SIG-M5 (cell line): Measurements from ENCODE around the gene MESD.
"Not testable (repeated sequence)": the region's sequence is repeated elsewhere in the genome, so short reads cannot be mapped to it uniquely, and the experiment has no call there.

Experiments used
- DNase-seq: peaks from one replicate; lab custom pipeline; 2025; lab: John Stamatoyannopoulos, UW

Gene MESD

GRCh38 chr15:80989081-80989517 is 520 bp downstream of the MESD start:
- no peak for DNase-seq

- no peak for DNase-seq
Observed at GRCh38 chr15:80988148-80988796, 1.3 kb downstream of the MESD start.

GRCh38 chr15:80986487-80986886 is 3.1 kb downstream of the MESD start:
- DNase-seq: no peak

GRCh38 chr15:80985981-80986380 is 3.6 kb downstream of the MESD start:
- no peak for DNase-seq

- DNase-seq: peak; percentile 54
Observed at GRCh38 chr15:80984856-80985255, 4.8 kb downstream of the MESD start.

GRCh38 chr15:80982839-80983238 is 6.8 kb downstream of the MESD start:
- DNase-seq: no peak

GRCh38 chr15:80982205-80982604 is 7.4 kb downstream of the MESD start:
- DNase-seq: no peak

- DNase-seq: no peak
Observed at GRCh38 chr15:80979538-80980200, 9.9 kb downstream of the MESD start.

- DNase-seq: no peak
Observed at GRCh38 chr15:80978685-80979329, 10.8 kb downstream of the MESD start.

GRCh38 chr15:80977627-80978036 is 12.0 kb downstream of the MESD start:
- no peak for DNase-seq

- no peak for DNase-seq
Observed at GRCh38 chr15:80976851-80977250, 12.8 kb downstream of the MESD start.

GRCh38 chr15:80974914-80975313 is 14.7 kb downstream of the MESD start:
- no peak for DNase-seq

- DNase-seq: no peak
Observed at GRCh38 chr15:80972276-80972675, 17.3 kb downstream of the MESD start.

- DNase-seq: no peak
Observed at GRCh38 chr15:80971143-80971542, 18.5 kb downstream of the MESD start.

- DNase-seq: no peak
Observed at GRCh38 chr15:80970658-80971057, 19.0 kb downstream of the MESD start.

GRCh38 chr15:80970018-80970657 is 19.5 kb downstream of the MESD start:
- no peak for DNase-seq

- no peak for DNase-seq
Observed at GRCh38 chr15:80969316-80969715, 20.3 kb downstream of the MESD start.

- no peak for DNase-seq
Observed at GRCh38 chr15:80967991-80968510, 21.6 kb downstream of the MESD start.

GRCh38 chr15:80967451-80967850 is 22.2 kb downstream of the MESD start:
- no peak for DNase-seq

GRCh38 chr15:80966431-80967197 is 23.0 kb downstream of the MESD start:
- no peak for DNase-seq

- not testable (repeated sequence) for DNase-seq
Observed at GRCh38 chr15:80965454-80965853, 24.2 kb downstream of the MESD start.
